HCT116 (cell line): ENCODE data around the gene MINAR1. TPM values are rescaled to one million over a fixed set of nuclear protein-coding genes. Genes with fewer than 3 reads are reported as not detected.

Experiments used
- ATAC-seq: fragments of 200-7000 bp; cut with Tn5 transposase; 2 replicates; pipeline ENCODE4 v1.9.1; 2020; ENCODE audit warnings: mild to moderate bottlenecking, moderate library complexity
- BruUV-seq: library from RNA; stranded (reverse); fragments of 400-500 nt; replicated peaks from 2 replicates; lab custom pipeline; 2021; lab: Mats Ljungman, UMichigan
- CTCF ChIA-PET: fragments of 300-600 bp; sonication (Branson Sonifier 250); formaldehyde crosslinking; loops from one replicate; lab custom pipeline; 2021; ENCODE audit warnings: antibody characterized with exemption; lab: Charles Lee
- POLR2A ChIA-PET: fragments of 300-600, 350-600 bp; sonication (Branson Sonifier 250); formaldehyde crosslinking; loops from one replicate; lab custom pipeline; 2021; ENCODE audit warnings: antibody characterized with exemption; lab: Charles Lee
- RAD21 ChIA-PET, 2 experiments: fragments of 300-600 bp; sonication (Branson Sonifier 250); formaldehyde crosslinking; loops; one replicate each; lab custom pipeline; 2023; ENCODE audit warnings: low total read pairs in 2 of 2; ENCODE audit not compliant: uncharacterized antibody in 2 of 2, unreplicated experiment in 2 of 2, low non-redundant PET in 1 of 2; lab: Charles Lee
- DNase-seq: peaks from one replicate; pipeline ENCODE4 v3.0.0-alpha.2; 2010; ENCODE audit warnings: low read depth, low spot score
- H2AFZ ChIP-seq: fragments of 200-600 bp; shearing (Covaris generic), sonication (generic); 2 replicates; pipeline ENCODE4 v1.6.1; 2017; ENCODE audit warnings: low read depth, mixed run types, mixed read lengths, antibody characterized with exemption, low read length; ENCODE audit not compliant: poor library complexity, severe bottlenecking
- H3K27ac ChIP-seq: 2 replicates; pipeline ENCODE4 v1.5.1; 2012; ENCODE audit warnings: low read depth, low read length
- H3K27me3 ChIP-seq: fragments of 200-600 bp; sonication (generic); 2 replicates; pipeline ENCODE4 v1.6.1; 2016; ENCODE audit warnings: mixed run types, low read length, mixed read lengths; ENCODE audit not compliant: insufficient read depth
- H3K36me3 ChIP-seq, 2 experiments: fragments of 200-500 bp in 1 of 2; fragments of 200-600 bp in 1 of 2; sonication (Bioruptor generic) in 1 of 2; sonication (generic) in 1 of 2; 2 replicates each; pipeline versions ENCODE4 v1.5.1 to v1.6.1; 2014 to 2016; ENCODE audit warnings: low read length in 2 of 2, inconsistent platforms in 1 of 2, mixed read lengths in 1 of 2, mixed run types in 1 of 2; ENCODE audit not compliant: insufficient read depth in 2 of 2, control insufficient read depth in 1 of 2
- H3K4me1 ChIP-seq, 2 experiments: fragments of 200-600 bp in 1 of 2; sonication (generic) in 1 of 2; 2 replicates each; pipeline versions ENCODE4 v1.5.1 to v1.6.1; 2012 to 2017; ENCODE audit warnings: low read length in 2 of 2, inconsistent platforms in 1 of 2, mild to moderate bottlenecking in 1 of 2, mixed read lengths in 1 of 2, mixed run types in 1 of 2, moderate library complexity in 1 of 2; ENCODE audit not compliant: insufficient read depth in 2 of 2, control insufficient read depth in 1 of 2
- H3K4me2 ChIP-seq: fragments of 200-600 bp; sonication (generic); 2 replicates; pipeline ENCODE4 v1.6.1; 2017; ENCODE audit warnings: mixed run types, low read length, mixed read lengths
- H3K4me3 ChIP-seq, 2 experiments: fragments of 200-600 bp in 1 of 2; sonication (generic) in 1 of 2; replicated peaks in 1 of 2; 2 replicates each; pipeline ENCODE4 v1.5.1; 2011 to 2016; ENCODE audit warnings: low read length in 2 of 2, control low read depth in 1 of 2, low read depth in 1 of 2, mild to moderate bottlenecking in 1 of 2, mixed read lengths in 1 of 2, mixed run types in 1 of 2
- H3K79me2 ChIP-seq: fragments of 200-600 bp; sonication (generic); 2 replicates; pipeline ENCODE4 v1.6.1; 2017; ENCODE audit warnings: mild to moderate bottlenecking, mixed run types, low read length, moderate library complexity, mixed read lengths; ENCODE audit not compliant: insufficient read depth
- H3K9ac ChIP-seq: fragments of 200-600 bp; sonication (generic); 2 replicates; pipeline ENCODE4 v1.6.1; 2016; ENCODE audit warnings: low read length, mixed read lengths
- H3K9me2 ChIP-seq: fragments of 200-600 bp; sonication (generic), shearing (Covaris generic); 2 replicates; pipeline ENCODE4 v1.6.1; 2017; ENCODE audit warnings: mixed run types, mild to moderate bottlenecking, moderate library complexity; ENCODE audit not compliant: insufficient read depth
- H3K9me3 ChIP-seq, 2 experiments: fragments of 200-500 bp in 1 of 2; fragments of 200-600 bp in 1 of 2; sonication (Bioruptor generic) in 1 of 2; sonication (generic) in 1 of 2; 2 replicates each; pipeline ENCODE4 v1.6.1; 2014 to 2017; ENCODE audit warnings: low read length in 2 of 2, mixed read lengths in 2 of 2, inconsistent platforms in 1 of 2, low read depth in 1 of 2, mild to moderate bottlenecking in 1 of 2, mixed run types in 1 of 2, moderate library complexity in 1 of 2; ENCODE audit not compliant: control insufficient read depth in 1 of 2, insufficient read depth in 1 of 2
- H4K20me1 ChIP-seq: fragments of 200-600 bp; sonication (generic), shearing (Covaris generic); 2 replicates; pipeline ENCODE4 v1.6.1; 2017; ENCODE audit warnings: mixed run types, mild to moderate bottlenecking, moderate library complexity; ENCODE audit not compliant: insufficient read depth
- CBX3 ChIP-seq: IDR thresholded peaks from 2 replicates; pipeline ENCODE4 v1.6.1; 2012; ENCODE audit warnings: low read depth
- EGR1 ChIP-seq: IDR thresholded peaks from 2 replicates; pipeline ENCODE4 v1.6.1; 2012; ENCODE audit warnings: low read depth
- ELF1 ChIP-seq: IDR thresholded peaks from 2 replicates; pipeline ENCODE4 v1.6.1; 2012; ENCODE audit warnings: low read depth, borderline replicate concordance
- EZH2phosphoT487 ChIP-seq: fragments of 200-600 bp; IDR thresholded peaks from 2 replicates; pipeline ENCODE4 v1.6.1; 2018; ENCODE audit warnings: antibody characterized with exemption, borderline replicate concordance
- POLR2A ChIP-seq: IDR thresholded peaks from 2 replicates; pipeline ENCODE4 v1.7.0; 2011; ENCODE audit warnings: borderline replicate concordance; ENCODE audit not compliant: insufficient read depth, insufficient read length; ENCODE audit errors: extremely low read depth
- POLR2AphosphoS5 ChIP-seq: IDR thresholded peaks from 2 replicates; pipeline ENCODE4 v1.6.1; 2011; ENCODE audit warnings: mild to moderate bottlenecking, low read depth, low read length, moderate library complexity
- RAD21 ChIP-seq: IDR thresholded peaks from 2 replicates; pipeline ENCODE4 v1.6.1; 2012; ENCODE audit warnings: low read depth, mild to moderate bottlenecking
- SP1 ChIP-seq: IDR thresholded peaks from 2 replicates; pipeline ENCODE4 v1.6.1; 2012; ENCODE audit warnings: low read depth
- SRF ChIP-seq: IDR thresholded peaks from 2 replicates; pipeline ENCODE4 v1.6.1; 2012; ENCODE audit warnings: low read depth
- TCF7L2 ChIP-seq: IDR thresholded peaks from 2 replicates; pipeline ENCODE4 v1.7.0; 2011; ENCODE audit warnings: borderline replicate concordance, inconsistent platforms; ENCODE audit not compliant: insufficient read depth, insufficient read length; ENCODE audit errors: extremely low read depth
- YY1 ChIP-seq: IDR thresholded peaks from 2 replicates; pipeline ENCODE4 v1.6.1; 2011; ENCODE audit warnings: low read length, low read depth, moderate library complexity, mild to moderate bottlenecking; ENCODE audit not compliant: insufficient replicate concordance; ENCODE audit errors: extremely low read depth
- ZFX ChIP-seq: fragments of 450-650 bp; IDR thresholded peaks from 2 replicates; pipeline ENCODE4 v1.6.1; 2017
- ZNF274 ChIP-seq: fragments of 200-500 bp; sonication (Bioruptor generic); IDR thresholded peaks from 2 replicates; pipeline ENCODE4 v1.6.1; 2014; ENCODE audit warnings: mild to moderate bottlenecking, low read depth, low read length, inconsistent platforms
- intact Hi-C: fragments of 100-400 bp; cut with micrococcal nuclease; formaldehyde crosslinking; loops from 2 replicates; pipeline ENCODE4 v1.10.0; 2022
- total RNA-seq: library from RNA; stranded (reverse); gene quantifications from one replicate; pipeline ENCODE4 v1.2.1, GENCODE V29; 2021; ENCODE audit not compliant: unreplicated experiment
- TF ChIP-seq, protein P1 (sequence below): IDR thresholded peaks from 2 replicates; pipeline ENCODE4 v1.6.1; 2012
- TF ChIP-seq, protein P2 (sequence below), 3 experiments: fragments of 200-600 bp in 1 of 3; sonication (generic) in 1 of 3; IDR thresholded peaks in 2 of 3; conservative IDR thresholded peaks in 1 of 3; 2 replicates each; pipeline ENCODE4 v1.5.1; 2012 to 2017; ENCODE audit warnings: low read depth in 2 of 3, low read length in 2 of 3, antibody characterized with exemption in 1 of 3, borderline replicate concordance in 1 of 3, control low read depth in 1 of 3, mild to moderate bottlenecking in 1 of 3, mixed read lengths in 1 of 3, mixed run types in 1 of 3, moderate library complexity in 1 of 3; ENCODE audit not compliant: insufficient read depth in 1 of 3
- TF ChIP-seq, protein P3 (sequence below): IDR thresholded peaks from 2 replicates; pipeline ENCODE4 v1.6.1; 2011; ENCODE audit warnings: mild to moderate bottlenecking, low read length, moderate library complexity; ENCODE audit not compliant: insufficient replicate concordance; ENCODE audit errors: extremely low read depth

MINAR1 gene
- total RNA-seq, 1 experiment from 2014 or later, result 1.9 TPM

DNA sequence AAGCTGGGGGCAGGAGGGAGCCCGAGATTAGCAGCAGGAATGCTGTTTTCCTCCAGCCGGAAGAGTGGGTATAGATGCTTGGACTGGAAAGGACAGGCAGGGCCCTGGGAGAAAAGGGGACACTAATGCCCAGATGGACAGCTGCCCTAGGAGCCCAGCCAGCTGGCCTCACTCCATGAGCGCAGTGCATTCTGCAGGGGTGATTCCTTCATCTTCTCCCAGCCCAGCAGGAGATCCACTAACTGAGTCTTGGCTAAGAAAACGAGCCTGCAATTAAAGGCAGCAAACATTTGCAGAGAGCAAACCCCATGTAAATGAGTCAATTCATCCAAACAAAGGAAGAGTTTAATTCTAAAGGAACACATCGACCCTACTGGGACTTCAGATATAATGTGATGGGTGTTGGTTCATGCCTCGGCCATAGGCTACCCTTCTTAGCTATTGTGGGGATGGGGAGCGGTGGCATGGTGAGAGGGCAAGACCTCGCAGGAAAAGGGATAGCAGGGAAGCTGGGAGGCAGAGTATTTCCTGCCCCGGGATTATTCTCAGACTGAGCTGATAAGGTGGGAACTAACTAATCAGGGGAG lies 13.3 kb upstream of the MINAR1 start:
- ChIA-PET POLR2A (no interaction called here), RAD21 (no interaction called here), CTCF (no interaction called here)
- ATAC-seq (no peak), DNase-seq (no peak)
- Histone ChIP-seq H4K20me1 (no peaks in the 10 kb centered on the region), H3K4me1 (no peaks in the 10 kb centered on the region), H3K79me2 (no peaks in the 10 kb centered on the region), H3K4me3 (no peak overlapping the region), H3K27me3 (no peaks in the 10 kb centered on the region), H3K9ac (no peak overlapping the region), H2AFZ (no peak overlapping the region), H3K4me2 (no peak overlapping the region), H3K36me3 (no peaks in the 10 kb centered on the region), H3K9me2 (no peaks in the 10 kb centered on the region), H3K27ac (no peak overlapping the region), H3K9me3 (no peaks in the 10 kb centered on the region)
- no TSS peak for BruUV-seq
- intact Hi-C loops, result no loop called here
- TF ChIP-seq EZH2phosphoT487 (no peak), ELF1 (no peak), POLR2A (no peak), EGR1 (no peak), TCF7L2 (no peak), POLR2AphosphoS5 (no peak), SP1 (no peak), ZNF274 (no peak), ZFX (no peak), SRF (no peak), YY1 (no peak), CBX3 (no peak), RAD21 (no peak)
- TF ChIP-seq, protein P1, sequence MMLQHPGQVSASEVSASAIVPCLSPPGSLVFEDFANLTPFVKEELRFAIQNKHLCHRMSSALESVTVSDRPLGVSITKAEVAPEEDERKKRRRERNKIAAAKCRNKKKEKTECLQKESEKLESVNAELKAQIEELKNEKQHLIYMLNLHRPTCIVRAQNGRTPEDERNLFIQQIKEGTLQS, result no peak
- TF ChIP-seq, protein P2, sequence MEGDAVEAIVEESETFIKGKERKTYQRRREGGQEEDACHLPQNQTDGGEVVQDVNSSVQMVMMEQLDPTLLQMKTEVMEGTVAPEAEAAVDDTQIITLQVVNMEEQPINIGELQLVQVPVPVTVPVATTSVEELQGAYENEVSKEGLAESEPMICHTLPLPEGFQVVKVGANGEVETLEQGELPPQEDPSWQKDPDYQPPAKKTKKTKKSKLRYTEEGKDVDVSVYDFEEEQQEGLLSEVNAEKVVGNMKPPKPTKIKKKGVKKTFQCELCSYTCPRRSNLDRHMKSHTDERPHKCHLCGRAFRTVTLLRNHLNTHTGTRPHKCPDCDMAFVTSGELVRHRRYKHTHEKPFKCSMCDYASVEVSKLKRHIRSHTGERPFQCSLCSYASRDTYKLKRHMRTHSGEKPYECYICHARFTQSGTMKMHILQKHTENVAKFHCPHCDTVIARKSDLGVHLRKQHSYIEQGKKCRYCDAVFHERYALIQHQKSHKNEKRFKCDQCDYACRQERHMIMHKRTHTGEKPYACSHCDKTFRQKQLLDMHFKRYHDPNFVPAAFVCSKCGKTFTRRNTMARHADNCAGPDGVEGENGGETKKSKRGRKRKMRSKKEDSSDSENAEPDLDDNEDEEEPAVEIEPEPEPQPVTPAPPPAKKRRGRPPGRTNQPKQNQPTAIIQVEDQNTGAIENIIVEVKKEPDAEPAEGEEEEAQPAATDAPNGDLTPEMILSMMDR (IDR thresholded peaks at IDR 0.05 in 2 of 3, conservative IDR thresholded peaks at IDR 0.05 in 1 of 3; ENCODE audit: borderline replicate concordance in 1 of 3, insufficient read depth in 1 of 3, low read depth in 2 of 3, low read length in 2 of 3), result no peak
- TF ChIP-seq, protein P3, sequence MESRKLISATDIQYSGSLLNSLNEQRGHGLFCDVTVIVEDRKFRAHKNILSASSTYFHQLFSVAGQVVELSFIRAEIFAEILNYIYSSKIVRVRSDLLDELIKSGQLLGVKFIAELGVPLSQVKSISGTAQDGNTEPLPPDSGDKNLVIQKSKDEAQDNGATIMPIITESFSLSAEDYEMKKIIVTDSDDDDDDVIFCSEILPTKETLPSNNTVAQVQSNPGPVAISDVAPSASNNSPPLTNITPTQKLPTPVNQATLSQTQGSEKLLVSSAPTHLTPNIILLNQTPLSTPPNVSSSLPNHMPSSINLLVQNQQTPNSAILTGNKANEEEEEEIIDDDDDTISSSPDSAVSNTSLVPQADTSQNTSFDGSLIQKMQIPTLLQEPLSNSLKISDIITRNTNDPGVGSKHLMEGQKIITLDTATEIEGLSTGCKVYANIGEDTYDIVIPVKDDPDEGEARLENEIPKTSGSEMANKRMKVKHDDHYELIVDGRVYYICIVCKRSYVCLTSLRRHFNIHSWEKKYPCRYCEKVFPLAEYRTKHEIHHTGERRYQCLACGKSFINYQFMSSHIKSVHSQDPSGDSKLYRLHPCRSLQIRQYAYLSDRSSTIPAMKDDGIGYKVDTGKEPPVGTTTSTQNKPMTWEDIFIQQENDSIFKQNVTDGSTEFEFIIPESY, result no peak
